Uterus (tissue), 2 donors: ENCODE data around the gene ZBTB42.

ENCODE experiments used
- POLR2A ChIP-seq, 2 donors: fragments of 450-650 bp; IDR thresholded peaks; one replicate each; pipeline ENCODE4 v1.6.1; 2016; ENCODE audit warnings: antibody characterized with exemption in 2 of 2, mild to moderate bottlenecking in 1 of 2, moderate library complexity in 1 of 2
- TF ChIP-seq, protein P1 (sequence below), 4 experiments: fragments of 200-600 bp in 2 of 4; fragments of 450-650 bp in 2 of 4; sonication (generic) in 2 of 4; IDR thresholded peaks; one replicate each; pipeline ENCODE4 v1.5.1; 2016 to 2019; ENCODE audit warnings: antibody characterized with exemption in 4 of 4, mild to moderate bottlenecking in 2 of 4, moderate library complexity in 1 of 4

DNA sequence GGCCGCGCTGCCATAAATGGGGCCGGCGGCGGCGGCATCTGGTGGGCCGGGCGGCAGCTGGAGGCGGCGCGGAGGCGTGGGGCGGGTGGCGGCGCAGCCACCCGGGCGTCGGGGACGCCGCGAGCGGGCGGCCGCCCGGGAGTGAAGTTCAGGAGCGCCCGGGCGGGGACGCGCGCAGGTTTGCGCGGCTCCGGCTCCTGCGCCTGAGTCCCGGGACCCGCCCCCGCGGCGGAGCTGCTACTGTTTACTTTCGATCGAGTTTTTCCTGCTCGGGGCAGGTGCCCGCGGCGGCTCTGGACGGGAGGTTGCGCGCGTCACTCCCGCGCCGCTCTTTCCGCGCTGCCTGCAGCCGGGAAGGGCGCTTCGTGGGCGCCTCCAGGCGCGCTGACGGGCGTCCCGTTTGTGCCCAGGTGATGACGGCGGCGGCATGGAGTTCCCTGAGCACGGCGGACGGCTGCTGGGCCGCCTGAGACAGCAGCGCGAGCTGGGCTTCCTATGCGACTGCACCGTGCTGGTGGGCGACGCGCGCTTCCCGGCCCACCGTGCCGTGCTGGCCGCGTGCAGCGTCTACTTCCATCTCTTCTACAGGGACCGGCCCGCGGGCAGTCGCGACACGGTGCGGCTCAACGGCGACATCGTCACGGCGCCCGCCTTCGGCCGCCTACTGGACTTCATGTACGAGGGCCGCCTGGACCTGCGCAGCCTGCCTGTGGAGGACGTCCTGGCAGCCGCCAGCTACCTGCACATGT lies at the start of gene ZBTB42:
- TF ChIP-seq, protein P1, sequence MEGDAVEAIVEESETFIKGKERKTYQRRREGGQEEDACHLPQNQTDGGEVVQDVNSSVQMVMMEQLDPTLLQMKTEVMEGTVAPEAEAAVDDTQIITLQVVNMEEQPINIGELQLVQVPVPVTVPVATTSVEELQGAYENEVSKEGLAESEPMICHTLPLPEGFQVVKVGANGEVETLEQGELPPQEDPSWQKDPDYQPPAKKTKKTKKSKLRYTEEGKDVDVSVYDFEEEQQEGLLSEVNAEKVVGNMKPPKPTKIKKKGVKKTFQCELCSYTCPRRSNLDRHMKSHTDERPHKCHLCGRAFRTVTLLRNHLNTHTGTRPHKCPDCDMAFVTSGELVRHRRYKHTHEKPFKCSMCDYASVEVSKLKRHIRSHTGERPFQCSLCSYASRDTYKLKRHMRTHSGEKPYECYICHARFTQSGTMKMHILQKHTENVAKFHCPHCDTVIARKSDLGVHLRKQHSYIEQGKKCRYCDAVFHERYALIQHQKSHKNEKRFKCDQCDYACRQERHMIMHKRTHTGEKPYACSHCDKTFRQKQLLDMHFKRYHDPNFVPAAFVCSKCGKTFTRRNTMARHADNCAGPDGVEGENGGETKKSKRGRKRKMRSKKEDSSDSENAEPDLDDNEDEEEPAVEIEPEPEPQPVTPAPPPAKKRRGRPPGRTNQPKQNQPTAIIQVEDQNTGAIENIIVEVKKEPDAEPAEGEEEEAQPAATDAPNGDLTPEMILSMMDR (IDR thresholded peaks at IDR 0.05) = no peak
- TF ChIP-seq POLR2A (IDR thresholded peaks at IDR 0.05) = peak; percentile 11 to 23
